Omental fat pad (tissue), 4 donors: ENCODE results near the gene CCNY. TPM values are rescaled to one million over a fixed set of nuclear protein-coding genes. Genes with fewer than 3 reads are reported as not detected.

ENCODE experiments used
- ATAC-seq: fragments of 150-250 bp; one replicate; pipeline ENCODE4 v1.9.1; 2016; ENCODE audit warnings: mild to moderate bottlenecking, moderate library complexity; ENCODE audit not compliant: low FRiP score
- DNase-seq: peaks from one replicate; pipeline ENCODE4 v3.0.0-alpha.2; 2019; ENCODE audit warnings: low spot score
- CTCF ChIP-seq, 3 donors: fragments of 450-650 bp; IDR thresholded peaks; one replicate each; pipeline ENCODE4 v1.5.1; 2016 to 2017; ENCODE audit warnings: antibody characterized with exemption in 3 of 3, mild to moderate bottlenecking in 3 of 3, moderate library complexity in 2 of 3
- total RNA-seq, 4 donors: library from RNA; depleted of rRNA; stranded (reverse); fragments of >200 nt; gene quantifications; one replicate each; pipeline ENCODE4 v1.1.0, GENCODE V29; 2016

Gene CCNY
- total RNA-seq, 4 donors from 2014 or later, result 38.6 to 49.5 (median 47.2) TPM

GRCh38 chr10:35575640-35576039 is 239.3 kb downstream of the CCNY start:
- no peak for TF ChIP-seq CTCF (IDR thresholded peaks at IDR 0.05)
- DNase-seq, result no peak

GRCh38 chr10:35576730-35577129 is 240.4 kb downstream of the CCNY start:
- ATAC-seq (no peak), DNase-seq (no peak)
- TF ChIP-seq CTCF (IDR thresholded peaks at IDR 0.05), result no peak

More at GRCh38 chr10:35575640-35576039, 239.3 kb downstream of the CCNY start:
- no peak for ATAC-seq

GRCh38 chr10:35577926-35578617 is 241.8 kb downstream of the CCNY start:
- ATAC-seq, result no peak
- no peak for DNase-seq
- TF ChIP-seq CTCF (IDR thresholded peaks at IDR 0.05), result no peak

- no peak for DNase-seq
- TF ChIP-seq CTCF (IDR thresholded peaks at IDR 0.05), result no peak
- ATAC-seq, result no peak
These were observed 242.3 kb downstream of the CCNY start for GRCh38 chr10:35578618-35578956.

GRCh38 chr10:35579116-35579515 is 242.8 kb downstream of the CCNY start:
- no peak for DNase-seq
- ATAC-seq, result no peak
- no peak for TF ChIP-seq CTCF (IDR thresholded peaks at IDR 0.05)

GRCh38 chr10:35579726-35580422 is 243.6 kb downstream of the CCNY start:
- no peak for TF ChIP-seq CTCF (IDR thresholded peaks at IDR 0.05)
- DNase-seq, result no peak
- ATAC-seq, result no peak

GRCh38 chr10:35580423-35580770 is 244.1 kb downstream of the CCNY start:
- no peak for ATAC-seq
- no peak for DNase-seq
- TF ChIP-seq CTCF (IDR thresholded peaks at IDR 0.05), result no peak
